WTC11 (cell line): ENCODE data around the gene ZFAND3. TPM values are rescaled to one million over a fixed set of nuclear protein-coding genes. Genes with fewer than 3 reads are reported as not detected.

ENCODE experiments used
- ATAC-seq: fragments of 200-7000 bp; cut with Tn5 transposase; 2 replicates; pipeline ENCODE4 v1.10.0; 2021; ENCODE audit warnings: mild to moderate bottlenecking, moderate library complexity
- CTCF ChIA-PET: fragments of 300-600 bp; sonication (Branson Sonifier 250); formaldehyde crosslinking; loops from one replicate; lab custom pipeline; 2021; ENCODE audit warnings: antibody characterized with exemption; lab: Charles Lee
- POLR2A ChIA-PET: fragments of 350-600 bp; sonication (Branson Sonifier 250); formaldehyde crosslinking; loops from one replicate; lab custom pipeline; 2021; ENCODE audit warnings: antibody characterized with exemption; lab: Charles Lee
- DNase-seq: peaks from one replicate; pipeline ENCODE4 v3.0.0; 2021; ENCODE audit warnings: low spot score
- H3K27ac Mint-ChIP-seq: 2 replicates; pipeline ENCODE4 v1.8.0; 2021; ENCODE audit warnings: mixed read lengths
- H3K27me3 Mint-ChIP-seq: 2 replicates; pipeline ENCODE4 v1.8.0; 2021; ENCODE audit warnings: low read depth, mild to moderate bottlenecking, moderate library complexity, mixed read lengths
- H3K36me3 Mint-ChIP-seq: 2 replicates; pipeline ENCODE4 v1.8.0; 2021; ENCODE audit warnings: mixed read lengths
- H3K4me1 Mint-ChIP-seq: 2 replicates; pipeline ENCODE4 v1.8.0; 2022; ENCODE audit warnings: mixed read lengths
- H3K4me3 Mint-ChIP-seq: 2 replicates; pipeline ENCODE4 v1.8.0; 2021; ENCODE audit warnings: mild to moderate bottlenecking, moderate library complexity, mixed read lengths
- H3K9me3 Mint-ChIP-seq: 2 replicates; pipeline ENCODE4 v1.8.0; 2021; ENCODE audit warnings: mixed read lengths
- ATF2 ChIP-seq: sonication (generic); formaldehyde crosslinking; IDR thresholded peaks from 2 replicates; pipeline ENCODE4 v1.8.1; 2022; ENCODE audit warnings: low read depth, missing genetic modification reagents, borderline replicate concordance
- CBFB ChIP-seq: sonication (generic); formaldehyde crosslinking; IDR thresholded peaks from 2 replicates; pipeline ENCODE4 v1.8.1; 2022; ENCODE audit warnings: mild to moderate bottlenecking, low read depth, missing genetic modification reagents
- CREB1 ChIP-seq: sonication (generic); formaldehyde crosslinking; IDR thresholded peaks from 2 replicates; pipeline ENCODE4 v1.8.0; 2023; ENCODE audit warnings: mild to moderate bottlenecking, missing genetic modification reagents
- ESRRA ChIP-seq: sonication (generic); formaldehyde crosslinking; IDR thresholded peaks from 2 replicates; pipeline ENCODE4 v1.8.1; 2022; ENCODE audit warnings: mild to moderate bottlenecking, missing genetic modification reagents, borderline replicate concordance
- GTF2I ChIP-seq: fragments of 250-450 bp; sonication (Bioruptor Pico); conservative IDR thresholded peaks from 2 replicates; pipeline ENCODE4 v1.4.0; 2021; ENCODE audit warnings: mild to moderate bottlenecking
- IRF1 ChIP-seq: sonication (generic); formaldehyde crosslinking; IDR thresholded peaks from 2 replicates; pipeline ENCODE4 v1.8.0; 2023; ENCODE audit warnings: missing genetic modification reagents
- JAZF1 ChIP-seq: fragments of 250-450 bp; sonication (Bioruptor Pico); IDR thresholded peaks from 2 replicates; pipeline ENCODE4 v1.9.0; 2021; ENCODE audit warnings: moderate library complexity, mild to moderate bottlenecking, inconsistent platforms
- JUN ChIP-seq: sonication (generic); formaldehyde crosslinking; IDR thresholded peaks from 2 replicates; pipeline ENCODE4 v1.8.0; 2023; ENCODE audit warnings: mild to moderate bottlenecking, missing genetic modification reagents
- NFATC4 ChIP-seq: fragments of 250-450 bp; sonication (Bioruptor Pico); IDR thresholded peaks from 2 replicates; pipeline ENCODE4 v1.9.0; 2021; ENCODE audit warnings: mild to moderate bottlenecking
- NFE2L1 ChIP-seq: sonication (generic); formaldehyde crosslinking; IDR thresholded peaks from 2 replicates; pipeline ENCODE4 v1.8.1; 2023; ENCODE audit warnings: missing genetic modification reagents
- PRDM15 ChIP-seq: sonication (generic); formaldehyde crosslinking; IDR thresholded peaks from 2 replicates; pipeline ENCODE4 v1.8.0; 2022; ENCODE audit warnings: missing genetic modification reagents
- TP53 ChIP-seq: sonication (generic); formaldehyde crosslinking; IDR thresholded peaks from 2 replicates; pipeline ENCODE4 v1.8.1; 2023; ENCODE audit warnings: mild to moderate bottlenecking, missing genetic modification reagents
- ZBTB43 ChIP-seq: sonication (generic); formaldehyde crosslinking; IDR thresholded peaks from 2 replicates; pipeline ENCODE4 v1.8.1; 2023; ENCODE audit warnings: mild to moderate bottlenecking, missing genetic modification reagents
- ZNF121 ChIP-seq: sonication (generic); formaldehyde crosslinking; IDR thresholded peaks from 2 replicates; pipeline ENCODE4 v1.8.0; 2023; ENCODE audit warnings: missing genetic modification reagents
- ZNF396 ChIP-seq: fragments of 250-450 bp; sonication (Bioruptor Pico); IDR thresholded peaks from 2 replicates; pipeline ENCODE4 v1.8.0; 2021; ENCODE audit warnings: mild to moderate bottlenecking, moderate library complexity, borderline replicate concordance
- ZNF416 ChIP-seq: fragments of 250-450 bp; sonication (Bioruptor Pico); IDR thresholded peaks from 2 replicates; pipeline ENCODE4 v1.9.0; 2021; ENCODE audit warnings: mild to moderate bottlenecking, inconsistent platforms
- ZNF425 ChIP-seq: fragments of 250-450 bp; sonication (Bioruptor Pico); conservative IDR thresholded peaks from 2 replicates; pipeline ENCODE4 v1.9.0; 2021; ENCODE audit warnings: mild to moderate bottlenecking
- ZNF532 ChIP-seq: fragments of 250-450 bp; sonication (Bioruptor Pico); IDR thresholded peaks from 2 replicates; pipeline ENCODE4 v1.9.0; 2021; ENCODE audit warnings: mild to moderate bottlenecking, borderline replicate concordance
- total RNA-seq: library from RNA; stranded (reverse); gene quantifications from 3 replicates; pipeline ENCODE4 v1.2.3, GENCODE V29; 2021

ZFAND3 gene
- total RNA-seq, 1 experiment from 2014 or later = 50.3 TPM

GRCh38 chr6:37831457-37831856 is 11.9 kb downstream of the ZFAND3 start:
- peaks cover 13% of the 10 kb centered on the region for H3K4me1 Mint-ChIP-seq
- H3K27me3 Mint-ChIP-seq = no peaks in the 10 kb centered on the region
- POLR2A ChIA-PET = no interaction called here
- no peak for DNase-seq
- H3K9me3 Mint-ChIP-seq = peaks cover 11% of the 10 kb centered on the region
- TF ChIP-seq ZNF416 (CRISPR knock-in tag) = no peak
- ATAC-seq = no peak
- H3K4me3 Mint-ChIP-seq = no peak overlapping the region
- CTCF ChIA-PET = no interaction called here
- peaks cover 12% of the 10 kb centered on the region for H3K36me3 Mint-ChIP-seq
- H3K27ac Mint-ChIP-seq = no peak overlapping the region

GRCh38 chr6:37835923-37836322 is 16.4 kb downstream of the ZFAND3 start:
- 0 out of 2 replicates have a peak, but pooled peaks cover 5% of the 10 kb centered on the region for H3K4me1 Mint-ChIP-seq
- no peaks in the 10 kb centered on the region for H3K27me3 Mint-ChIP-seq
- ATAC-seq (no peak), DNase-seq (no peak)
- CTCF ChIA-PET = no interaction called here
- POLR2A ChIA-PET = no interaction called here
- TF ChIP-seq ZNF425 (CRISPR knock-in tag) = no peak
- no peak for TF ChIP-seq CBFB (CRISPR knock-in tag)
- no peak for TF ChIP-seq ESRRA (CRISPR knock-in tag)
- TF ChIP-seq GTF2I (CRISPR knock-in tag) = no peak
- TF ChIP-seq PRDM15 (CRISPR knock-in tag) = no peak
- no peak for TF ChIP-seq IRF1 (CRISPR knock-in tag)
- no peak for TF ChIP-seq JUN
- TF ChIP-seq CREB1 = no peak
- no peak for TF ChIP-seq ZNF121
- TF ChIP-seq NFATC4 (CRISPR knock-in tag) = no peak
- no peak for TF ChIP-seq ZNF416 (CRISPR knock-in tag)
- TF ChIP-seq TP53 (CRISPR knock-in tag) = no peak
- TF ChIP-seq JAZF1 (CRISPR knock-in tag) = no peak
- TF ChIP-seq ZNF532 (CRISPR knock-in tag) = no peak
- no peak for TF ChIP-seq ZBTB43
- no peak for TF ChIP-seq ZNF396 (CRISPR knock-in tag)
- TF ChIP-seq ATF2 (CRISPR knock-in tag) = no peak
- no peak for TF ChIP-seq NFE2L1 (CRISPR knock-in tag)
- peaks cover 12% of the 10 kb centered on the region for H3K36me3 Mint-ChIP-seq
- no peak overlapping the region for H3K4me3 Mint-ChIP-seq
- peaks cover 11% of the 10 kb centered on the region for H3K9me3 Mint-ChIP-seq
- H3K27ac Mint-ChIP-seq = no peak overlapping the region
